Neural progenitor cell (in vitro differentiated cells): ENCODE measurements around the gene RABEP2. TPM values are rescaled to one million over a fixed set of nuclear protein-coding genes. Genes with fewer than 3 reads are reported as not detected.

Experiments used
- DNase-seq: peaks from one replicate; pipeline ENCODE4 v3.0.0-alpha.2; 2016; ENCODE audit warnings: low spot score
- H2AFZ ChIP-seq: fragments of 200-600 bp; sonication (generic); replicated peaks from 2 replicates; pipeline ENCODE4 v1.6.1; 2016; ENCODE audit warnings: antibody characterized with exemption
- H3F3A ChIP-seq: fragments of 200-600 bp; sonication (generic); 2 replicates; pipeline ENCODE4 v1.6.1; 2016; ENCODE audit warnings: antibody characterized with exemption, low read depth
- H3K27ac ChIP-seq: fragments of 200-600 bp; sonication (generic); 2 replicates; pipeline ENCODE4 v1.5.1; 2016; ENCODE audit warnings: mild to moderate bottlenecking
- H3K27me3 ChIP-seq: fragments of 200-600 bp; sonication (generic); 2 replicates; pipeline ENCODE4 v1.6.1; 2016; ENCODE audit warnings: mild to moderate bottlenecking, moderate library complexity
- H3K36me3 ChIP-seq: fragments of 200-600 bp; sonication (generic); 2 replicates; pipeline ENCODE4 v1.5.1; 2016
- H3K4me1 ChIP-seq: fragments of 200-600 bp; sonication (generic); 2 replicates; pipeline ENCODE4 v1.6.1; 2016; ENCODE audit warnings: mixed run types
- H3K4me2 ChIP-seq: fragments of 200-600 bp; sonication (generic); 2 replicates; pipeline ENCODE4 v1.6.1; 2016
- H3K4me3 ChIP-seq: fragments of 200-600 bp; sonication (generic); 2 replicates; pipeline ENCODE4 v1.5.1; 2016
- H3K79me2 ChIP-seq: fragments of 200-600 bp; sonication (generic); 2 replicates; pipeline ENCODE4 v1.6.1; 2016; ENCODE audit warnings: low read depth
- H3K9ac ChIP-seq: fragments of 200-600 bp; sonication (generic); 2 replicates; pipeline ENCODE4 v1.6.1; 2016
- H3K9me3 ChIP-seq: fragments of 200-600 bp; sonication (generic); 2 replicates; pipeline ENCODE4 v1.5.1; 2016; ENCODE audit warnings: low read depth
- H4K20me1 ChIP-seq: fragments of 200-600 bp; sonication (generic); 2 replicates; pipeline ENCODE4 v1.6.1; 2016; ENCODE audit warnings: low read depth
- H3K27ac Mint-ChIP-seq: 3 replicates; pipeline ENCODE4 v1.8.0; 2021; ENCODE audit warnings: mixed read lengths
- H3K27me3 Mint-ChIP-seq: 2 replicates; pipeline ENCODE4 v1.8.0; 2022; ENCODE audit warnings: low read depth, mild to moderate bottlenecking, inconsistent platforms, moderate library complexity, mixed read lengths; ENCODE audit not compliant: insufficient read depth
- H3K36me3 Mint-ChIP-seq: 3 replicates; pipeline ENCODE4 v1.8.0; 2021; ENCODE audit warnings: mixed read lengths
- H3K4me1 Mint-ChIP-seq: 3 replicates; pipeline ENCODE4 v1.8.0; 2021; ENCODE audit warnings: mixed read lengths
- H3K4me3 Mint-ChIP-seq: 3 replicates; pipeline ENCODE4 v1.8.0; 2021; ENCODE audit warnings: mild to moderate bottlenecking, moderate library complexity, mixed read lengths
- H3K9me3 Mint-ChIP-seq: 3 replicates; pipeline ENCODE4 v1.8.0; 2020; ENCODE audit warnings: mixed read lengths
- CTCF ChIP-seq: fragments of 200-600 bp; sonication (generic); IDR thresholded peaks from 2 replicates; pipeline ENCODE4 v1.5.1; 2017; ENCODE audit warnings: antibody characterized with exemption, mild to moderate bottlenecking
- EZH2 ChIP-seq: fragments of 200-600 bp; sonication (generic); IDR thresholded peaks from 2 replicates; pipeline ENCODE4 v1.6.1; 2017; ENCODE audit warnings: antibody characterized with exemption, mild to moderate bottlenecking, moderate library complexity
- EZH2phosphoT487 ChIP-seq: fragments of 200-600 bp; sonication (generic); IDR thresholded peaks from 2 replicates; pipeline ENCODE4 v1.6.1; 2017; ENCODE audit warnings: antibody characterized with exemption
- total RNA-seq: library from RNA; depleted of rRNA; stranded (reverse); fragments of >200 nt; gene quantifications from 2 replicates; pipeline ENCODE4 v1.2.3, GENCODE V29; 2015; ENCODE audit warnings: low replicate concordance

The RABEP2 gene
- total RNA-seq, 1 donor from 2014 or later = 9.1 TPM

- H3K27ac Mint-ChIP-seq = no peak overlapping the region
- Histone ChIP-seq H3K4me2 (no peak overlapping the region), H3K27me3 (no peaks in the 10 kb centered on the region), H3K36me3 (no peaks in the 10 kb centered on the region), H3K9me3 (no peaks in the 10 kb centered on the region), H3F3A (no peaks in the 10 kb centered on the region), H2AFZ (no peak overlapping the region), H3K4me1 (no peaks in the 10 kb centered on the region), H4K20me1 (no peaks in the 10 kb centered on the region), H3K9ac (no peak overlapping the region), H3K79me2 (no peaks in the 10 kb centered on the region), H3K4me3 (no peak overlapping the region), H3K27ac (no peak overlapping the region)
- H3K36me3 Mint-ChIP-seq = no peaks in the 10 kb centered on the region
- no peaks in the 10 kb centered on the region for H3K9me3 Mint-ChIP-seq
- TF ChIP-seq CTCF = no peak
- no peak for TF ChIP-seq EZH2
- no peak for TF ChIP-seq EZH2phosphoT487
- no peak overlapping the region for H3K4me3 Mint-ChIP-seq
- no peaks in the 10 kb centered on the region for H3K27me3 Mint-ChIP-seq
- H3K4me1 Mint-ChIP-seq = no peaks in the 10 kb centered on the region
- no peak for DNase-seq
Observed at GRCh38 chr16:28904363-28904762, 20.7 kb downstream of the RABEP2 start.

DNA sequence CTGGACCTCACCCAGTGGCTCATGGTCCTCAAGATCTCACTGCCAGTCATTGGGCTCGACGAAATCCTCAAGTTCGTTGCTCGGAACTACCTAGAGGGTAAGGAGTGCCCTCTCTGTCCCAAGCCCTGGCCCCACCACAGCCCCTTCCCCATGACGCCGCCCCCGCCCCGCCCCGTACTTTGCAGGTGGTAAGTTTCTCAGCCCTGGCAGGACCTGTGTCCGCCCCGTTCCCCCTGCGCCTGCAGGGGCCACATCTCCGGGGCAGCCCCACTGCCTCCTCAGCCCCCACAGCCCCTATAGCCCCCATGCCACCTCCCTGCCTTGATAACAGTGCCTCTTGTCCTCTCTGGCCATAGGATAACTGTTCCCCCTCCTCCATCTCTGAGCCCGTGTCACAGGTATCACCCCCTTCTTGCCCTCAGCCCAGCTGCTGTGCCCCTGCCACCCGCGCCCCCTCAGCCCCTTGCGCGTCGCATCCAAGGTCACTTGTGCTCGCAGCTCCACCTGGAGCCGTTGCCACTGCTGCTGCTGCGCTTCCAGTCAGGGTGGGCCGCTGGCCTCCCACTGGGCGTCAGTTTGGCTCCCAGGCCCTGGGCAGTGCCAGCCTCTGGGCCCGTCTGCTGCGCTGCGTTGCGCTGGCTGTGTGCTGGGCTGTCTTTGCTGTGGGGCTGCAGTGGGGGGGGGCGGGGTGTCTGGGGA lies 21.5 kb downstream of the RABEP2 start:
- no peak overlapping the region for H3K27ac ChIP-seq
- H3K4me2 ChIP-seq = no peak overlapping the region
- no peaks in the 10 kb centered on the region for H3K9me3 ChIP-seq
- H3K9me3 Mint-ChIP-seq = no peaks in the 10 kb centered on the region
- no peak overlapping the region for H2AFZ ChIP-seq
- no peaks in the 10 kb centered on the region for H3K4me1 Mint-ChIP-seq
- H3K9ac ChIP-seq = no peak overlapping the region
- H3K79me2 ChIP-seq = no peaks in the 10 kb centered on the region
- no peaks in the 10 kb centered on the region for H3K27me3 Mint-ChIP-seq
- H3K36me3 ChIP-seq = no peaks in the 10 kb centered on the region
- no peaks in the 10 kb centered on the region for H3K4me1 ChIP-seq
- TF ChIP-seq EZH2 = no peak
- no peak for TF ChIP-seq EZH2phosphoT487
- no peak overlapping the region for H3K27ac Mint-ChIP-seq
- no peak overlapping the region for H3K4me3 Mint-ChIP-seq
- no peaks in the 10 kb centered on the region for H3K36me3 Mint-ChIP-seq
- no peak for DNase-seq
- no peak overlapping the region for H3K4me3 ChIP-seq
- H3F3A ChIP-seq = no peaks in the 10 kb centered on the region
- H3K27me3 ChIP-seq = no peaks in the 10 kb centered on the region
- H4K20me1 ChIP-seq = no peaks in the 10 kb centered on the region

DNA sequence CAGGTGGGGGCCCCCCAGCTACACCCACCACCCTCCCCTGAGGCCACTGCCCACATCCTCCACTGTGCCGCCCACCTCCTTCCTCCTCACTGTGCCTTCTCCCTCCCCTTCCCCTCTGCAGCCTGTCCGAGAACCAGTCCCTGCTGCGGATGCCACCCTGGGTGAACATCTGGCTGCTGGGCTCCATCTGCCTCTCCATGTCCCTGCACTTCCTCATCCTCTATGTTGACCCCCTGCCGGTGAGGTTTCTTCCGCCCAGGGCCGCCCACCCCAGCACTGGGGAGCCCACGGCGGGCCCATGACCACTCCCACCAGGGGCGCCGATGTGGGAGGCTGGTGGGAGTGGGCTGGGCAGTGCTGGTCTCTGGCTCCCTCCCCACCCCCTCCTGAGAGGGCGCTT lies 22.1 kb downstream of the RABEP2 start:
- H3K27me3 Mint-ChIP-seq = peaks cover under 1% of the 10 kb centered on the region
- no peaks in the 10 kb centered on the region for H3K9me3 Mint-ChIP-seq
- H3K36me3 Mint-ChIP-seq = no peaks in the 10 kb centered on the region
- no peaks in the 10 kb centered on the region for H3K4me1 Mint-ChIP-seq
- Histone ChIP-seq H3K27ac (no peak overlapping the region), H3F3A (no peaks in the 10 kb centered on the region), H2AFZ (no peak overlapping the region), H3K4me2 (no peak overlapping the region), H3K9me3 (no peaks in the 10 kb centered on the region), H3K79me2 (no peaks in the 10 kb centered on the region), H3K4me1 (no peaks in the 10 kb centered on the region), H3K27me3 (no peaks in the 10 kb centered on the region), H3K4me3 (no peak overlapping the region), H4K20me1 (no peaks in the 10 kb centered on the region), H3K9ac (no peak overlapping the region), H3K36me3 (no peaks in the 10 kb centered on the region)
- no peak overlapping the region for H3K27ac Mint-ChIP-seq
- no peak overlapping the region for H3K4me3 Mint-ChIP-seq
- no peak for DNase-seq
- TF ChIP-seq EZH2phosphoT487 (no peak), EZH2 (no peak), CTCF (no peak)

DNA sequence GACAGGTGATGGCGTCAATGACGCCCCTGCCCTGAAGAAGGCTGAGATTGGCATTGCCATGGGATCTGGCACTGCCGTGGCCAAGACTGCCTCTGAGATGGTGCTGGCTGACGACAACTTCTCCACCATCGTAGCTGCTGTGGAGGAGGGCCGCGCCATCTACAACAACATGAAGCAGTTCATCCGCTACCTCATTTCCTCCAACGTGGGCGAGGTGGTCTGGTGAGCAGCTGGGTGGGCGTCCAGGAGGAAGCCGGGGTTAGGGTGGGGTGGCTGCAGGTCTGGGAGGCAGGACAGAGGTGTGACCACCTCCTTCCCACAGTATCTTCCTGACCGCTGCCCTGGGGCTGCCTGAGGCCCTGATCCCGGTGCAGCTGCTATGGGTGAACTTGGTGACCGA lies 23.2 kb downstream of the RABEP2 start:
- no peaks in the 10 kb centered on the region for H3K36me3 ChIP-seq
- Mint-ChIP-seq H3K27ac (no peak overlapping the region), H3K4me3 (no peak overlapping the region)

More for the DNA sequence above, 23.2 kb downstream of the RABEP2 start:
- no peak for DNase-seq
- no peaks in the 10 kb centered on the region for H3K4me1 Mint-ChIP-seq
- H3K36me3 Mint-ChIP-seq = no peaks in the 10 kb centered on the region
- Histone ChIP-seq H3K4me1 (no peaks in the 10 kb centered on the region), H2AFZ (no peak overlapping the region), H3K4me3 (no peak overlapping the region), H3K79me2 (no peaks in the 10 kb centered on the region), H3K27me3 (no peaks in the 10 kb centered on the region), H3K9me3 (no peaks in the 10 kb centered on the region), H3K4me2 (no peak overlapping the region), H3F3A (no peaks in the 10 kb centered on the region), H4K20me1 (no peaks in the 10 kb centered on the region), H3K27ac (no peak overlapping the region), H3K9ac (no peak overlapping the region)
- H3K9me3 Mint-ChIP-seq = no peaks in the 10 kb centered on the region
- TF ChIP-seq EZH2 = no peak
- no peak for TF ChIP-seq EZH2phosphoT487
- TF ChIP-seq CTCF = no peak
- peaks cover 2% of the 10 kb centered on the region for H3K27me3 Mint-ChIP-seq
